Epidermal melanocyte (primary cell): ENCODE results near the gene OR4C12.
"Not testable (repeated sequence)": the region's sequence is repeated elsewhere in the genome, so short reads cannot be mapped to it uniquely, and the experiment has no call there.

Source experiments
- DNase-seq: peaks from one replicate; pipeline ENCODE4 v3.0.0; 2011; ENCODE audit warnings: low spot score; ENCODE audit not compliant: insufficient read length

The OR4C12 gene

DNA sequence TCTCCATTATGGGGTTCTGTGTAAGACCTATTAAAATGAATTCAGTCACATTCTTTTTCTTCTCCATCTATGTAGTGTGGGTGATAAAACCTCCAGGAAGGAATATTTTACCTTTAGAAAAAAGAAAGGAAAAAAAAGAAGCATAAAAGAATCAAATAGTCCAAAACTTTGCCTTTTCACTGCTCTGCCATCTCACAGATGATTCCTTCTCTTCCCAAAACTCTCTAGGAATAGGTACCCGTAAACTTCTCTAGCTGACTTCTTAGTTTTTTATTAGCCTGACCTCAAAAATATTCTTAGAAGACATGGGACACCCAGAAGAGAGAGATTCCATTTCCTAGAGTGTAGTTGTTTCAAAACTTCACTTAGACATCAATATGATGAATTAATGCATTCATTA is at the start of gene OR4C12:
Gene OR4C12, minus strand, starts transcription at position 101 of the 400 bp plus-strand sequence. Its CDS starts 34 bp downstream, at position 67.
- DNase-seq: not testable (repeated sequence)

GRCh38 chr11:50030193-50030592 is 47.9 kb upstream of the OR4C12 start:
- no peak for DNase-seq

GRCh38 chr11:49995565-49995964 is 13.2 kb upstream of the OR4C12 start:
- no peak for DNase-seq

DNA sequence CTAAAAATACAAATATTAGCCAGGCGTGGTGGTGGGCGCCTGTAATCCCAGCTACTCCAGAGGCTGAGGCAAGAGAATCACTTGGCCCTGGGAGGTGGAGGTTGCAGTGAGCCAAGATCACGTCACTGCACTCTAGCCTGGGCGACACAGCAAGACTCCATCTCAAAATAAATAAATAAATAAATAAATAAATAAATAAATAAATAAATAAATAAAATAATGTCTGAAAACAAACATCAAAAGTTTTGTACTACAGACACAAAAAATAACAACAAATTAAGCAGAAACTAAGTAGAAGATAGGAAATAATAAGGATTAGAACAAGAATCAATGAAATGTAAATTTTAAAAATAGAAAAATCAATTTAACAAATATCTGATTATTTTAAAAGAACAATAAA is 8.9 kb downstream of the OR4C12 start:
- DNase-seq: not testable (repeated sequence)

- DNase-seq: no peak
These were observed 30.2 kb downstream of the OR4C12 start, which contains the start of gene OR4C13 for GRCh38 chr11:49952091-49952490. OR4C13 (plus strand) TSS chr11:49952391; CDS start chr11:49952423, 32 bp downstream.

- not testable (repeated sequence) for DNase-seq
These were observed 33.6 kb downstream of the OR4C12 start for GRCh38 chr11:49948701-49949100.
